Fibroblast of lung (primary cell): Measurements from ENCODE around the gene KLHDC7B. TPM values are rescaled to one million over a fixed set of nuclear protein-coding genes. Genes with fewer than 3 reads are reported as not detected.
A peak's percentile ranks its signal among the peaks of the same experiment; 100 is the strongest.
"Not testable (repeated sequence)": the region's sequence is repeated elsewhere in the genome, so short reads cannot be mapped to it uniquely, and the experiment has no call there.

ENCODE experiments used
- DNase-seq, 2 donors: peaks; one replicate each; pipeline versions ENCODE4 v3.0.0 to v3.0.0-alpha.2; 2010; ENCODE audit warnings: low read depth in 2 of 2
- H2AFZ ChIP-seq: 2 replicates; pipeline ENCODE4 v1.5.1; 2012; ENCODE audit warnings: low read length, control low read depth, inconsistent platforms
- H3K27ac ChIP-seq: 2 replicates; pipeline ENCODE4 v1.5.1; 2011; ENCODE audit warnings: low read length, control low read depth; ENCODE audit not compliant: insufficient read depth
- H3K27me3 ChIP-seq: 2 replicates; pipeline ENCODE4 v1.5.1; 2011; ENCODE audit warnings: mild to moderate bottlenecking, low read length; ENCODE audit not compliant: control insufficient read depth, insufficient read depth
- H3K36me3 ChIP-seq: 2 replicates; pipeline ENCODE4 v1.5.1; 2011; ENCODE audit warnings: low read length; ENCODE audit not compliant: control insufficient read depth, insufficient read depth
- H3K4me1 ChIP-seq: 2 replicates; pipeline ENCODE4 v1.5.1; 2011; ENCODE audit warnings: low read length; ENCODE audit not compliant: control insufficient read depth, insufficient read depth; ENCODE audit errors: extremely low read depth
- H3K4me2 ChIP-seq: 2 replicates; pipeline ENCODE4 v1.5.1; 2011; ENCODE audit warnings: low read length, control low read depth; ENCODE audit not compliant: insufficient read depth; ENCODE audit errors: extremely low read depth
- H3K4me3 ChIP-seq, 4 experiments: fragments of 200-600 bp in 1 of 4; sonication (generic) in 1 of 4; replicated peaks in 1 of 4; 2 replicates each; pipeline ENCODE4 v1.5.1; 2011 to 2016; ENCODE audit warnings: low read length in 4 of 4, low read depth in 3 of 4, mild to moderate bottlenecking in 3 of 4, control low read depth in 2 of 4, inconsistent platforms in 1 of 4, mixed read lengths in 1 of 4; ENCODE audit not compliant: insufficient read depth in 1 of 4; ENCODE audit errors: control extremely low read depth in 1 of 4
- H3K79me2 ChIP-seq: 2 replicates; pipeline ENCODE4 v1.5.1; 2012; ENCODE audit warnings: mild to moderate bottlenecking, low read length, inconsistent platforms; ENCODE audit not compliant: control insufficient read depth, insufficient read depth
- H3K9ac ChIP-seq: 2 replicates; pipeline ENCODE4 v1.5.1; 2011; ENCODE audit warnings: mild to moderate bottlenecking, low read length, control low read depth; ENCODE audit not compliant: insufficient read depth
- H3K9me3 ChIP-seq: 2 replicates; pipeline ENCODE4 v1.5.1; 2012; ENCODE audit warnings: low read depth, low read length; ENCODE audit not compliant: control insufficient read depth, insufficient read depth
- H4K20me1 ChIP-seq: 2 replicates; pipeline ENCODE4 v1.5.1; 2011; ENCODE audit warnings: low read length; ENCODE audit not compliant: control insufficient read depth, insufficient read depth; ENCODE audit errors: extremely low read depth
- EZH2 ChIP-seq: IDR thresholded peaks from 2 replicates; pipeline ENCODE4 v1.5.1; 2012; ENCODE audit warnings: low read length, control low read depth, mild to moderate bottlenecking; ENCODE audit errors: missing control alignments
- polyA plus RNA-seq, 2 donors: library from polyadenylated mRNA; depleted of rRNA in 1 of 2; stranded (reverse) in 1 of 2; unstranded in 1 of 2; fragments of >200 nt; gene quantifications; 2 replicates each; pipeline ENCODE4 v1.2.1, GENCODE V29; 2011 to 2012; ENCODE audit warnings: missing spikeins in 1 of 2
- total RNA-seq: library from RNA; depleted of rRNA; stranded (reverse); fragments of >200 nt; gene quantifications from 2 replicates; pipeline ENCODE4 v1.2.1, GENCODE V29; 2014
- TF ChIP-seq, protein P1 (sequence below), 2 donors: IDR thresholded peaks in 1 of 2; conservative IDR thresholded peaks in 1 of 2; 1 replicate in 1 of 2; 2 replicates in 1 of 2; pipeline ENCODE4 v1.5.1; 2011 to 2012; ENCODE audit warnings: low read length in 2 of 2, control low read depth in 1 of 2, inconsistent platforms in 1 of 2, low read depth in 1 of 2, mild to moderate bottlenecking in 1 of 2

The KLHDC7B gene
- total and polyA plus RNA-seq, 2 donors (not counting 1 experiment from before 2014, with no cell fraction given), result 0.17 TPM; not detected in 1

DNA sequence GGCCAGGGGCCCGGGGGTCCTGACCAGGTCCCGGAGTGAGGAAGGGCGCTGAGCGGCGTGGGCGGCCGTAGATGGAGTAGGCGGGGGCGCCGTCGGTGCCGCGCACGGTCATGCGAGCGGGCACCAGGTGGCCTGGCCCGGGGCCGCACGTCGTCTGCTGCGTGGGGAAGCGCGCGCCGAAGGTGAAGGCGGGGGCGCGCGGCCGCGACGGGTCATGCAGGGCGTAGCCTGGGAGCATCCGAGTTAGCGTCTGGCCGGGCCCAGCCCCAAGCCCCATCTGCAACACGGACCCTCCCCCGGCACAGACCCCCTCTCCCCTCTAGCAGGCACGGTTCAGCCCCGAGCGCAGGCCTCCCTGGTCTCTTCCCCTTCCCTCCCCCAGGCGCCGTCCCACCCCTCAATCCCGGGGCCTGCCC is 14.1 kb upstream of the KLHDC7B start:
- TF ChIP-seq, protein P1, sequence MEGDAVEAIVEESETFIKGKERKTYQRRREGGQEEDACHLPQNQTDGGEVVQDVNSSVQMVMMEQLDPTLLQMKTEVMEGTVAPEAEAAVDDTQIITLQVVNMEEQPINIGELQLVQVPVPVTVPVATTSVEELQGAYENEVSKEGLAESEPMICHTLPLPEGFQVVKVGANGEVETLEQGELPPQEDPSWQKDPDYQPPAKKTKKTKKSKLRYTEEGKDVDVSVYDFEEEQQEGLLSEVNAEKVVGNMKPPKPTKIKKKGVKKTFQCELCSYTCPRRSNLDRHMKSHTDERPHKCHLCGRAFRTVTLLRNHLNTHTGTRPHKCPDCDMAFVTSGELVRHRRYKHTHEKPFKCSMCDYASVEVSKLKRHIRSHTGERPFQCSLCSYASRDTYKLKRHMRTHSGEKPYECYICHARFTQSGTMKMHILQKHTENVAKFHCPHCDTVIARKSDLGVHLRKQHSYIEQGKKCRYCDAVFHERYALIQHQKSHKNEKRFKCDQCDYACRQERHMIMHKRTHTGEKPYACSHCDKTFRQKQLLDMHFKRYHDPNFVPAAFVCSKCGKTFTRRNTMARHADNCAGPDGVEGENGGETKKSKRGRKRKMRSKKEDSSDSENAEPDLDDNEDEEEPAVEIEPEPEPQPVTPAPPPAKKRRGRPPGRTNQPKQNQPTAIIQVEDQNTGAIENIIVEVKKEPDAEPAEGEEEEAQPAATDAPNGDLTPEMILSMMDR (conservative IDR thresholded peaks at IDR 0.05 in 1 of 2, IDR thresholded peaks at IDR 0.05 in 1 of 2; ENCODE audit: low read depth in 1 of 2, low read length in 2 of 2), result no peak
- peak; percentile 57 for TF ChIP-seq EZH2
- Histone ChIP-seq H3K9ac (peak overlapping the region; percentile 65), H3K4me3 (peak overlapping the region in 3 of 4 experiments; percentile 28 to 61 (median 60)), H2AFZ (no peak overlapping the region), H3K36me3 (no peaks in the 10 kb centered on the region), H3K4me2 (peak overlapping the region; percentile 71), H3K79me2 (no peaks in the 10 kb centered on the region), H3K27me3 (peaks cover 11% of the 10 kb centered on the region), H3K4me1 (peaks cover 14% of the 10 kb centered on the region), H4K20me1 (no peaks in the 10 kb centered on the region), H3K9me3 (no peaks in the 10 kb centered on the region), H3K27ac (no peak overlapping the region)
- no peak for DNase-seq

DNA sequence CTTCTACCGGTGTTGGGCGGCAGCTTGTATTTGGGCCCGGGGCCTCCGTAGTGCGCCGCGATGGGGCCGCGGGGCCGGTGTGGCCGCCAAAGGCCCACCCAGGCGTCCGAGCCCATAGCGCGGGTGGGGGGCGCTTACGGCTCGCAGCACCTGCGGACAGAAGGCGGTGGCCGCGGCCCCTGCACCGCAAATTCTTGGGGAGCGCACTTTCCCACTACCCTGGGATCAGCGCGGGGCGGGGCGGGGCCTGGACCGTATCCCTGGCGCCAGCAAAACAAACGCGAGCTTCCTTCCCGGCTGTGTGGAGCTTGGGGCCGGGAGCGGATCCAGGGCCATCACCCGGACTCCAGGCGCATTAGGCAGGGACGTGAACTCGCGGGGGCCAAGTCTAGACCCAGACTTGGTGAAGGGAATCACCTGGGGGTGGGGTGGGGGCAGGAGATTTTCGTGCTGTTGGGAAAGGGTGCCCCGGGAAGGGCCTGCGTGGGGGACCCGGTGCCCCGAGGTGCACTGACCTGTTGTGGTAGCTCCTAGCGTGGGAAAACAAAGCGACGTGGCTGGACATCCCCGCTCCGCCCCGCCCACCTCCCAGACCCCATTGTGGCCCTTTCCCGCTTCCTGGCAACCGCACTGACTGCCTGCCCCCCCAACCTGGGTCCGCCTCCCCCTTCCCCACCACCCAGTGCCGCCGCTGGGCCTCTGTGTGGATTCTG is 13.6 kb upstream of the KLHDC7B start:
- no peaks in the 10 kb centered on the region for H3K9me3 ChIP-seq
- H3K36me3 ChIP-seq, result no peaks in the 10 kb centered on the region
- H3K4me2 ChIP-seq, result peak overlapping the region; percentile 71
- peak; percentile 54 to 58 for DNase-seq
- H3K79me2 ChIP-seq, result no peaks in the 10 kb centered on the region
- H3K27ac ChIP-seq, result no peak overlapping the region
- H4K20me1 ChIP-seq, result no peaks in the 10 kb centered on the region
- no peak for TF ChIP-seq EZH2
- TF ChIP-seq, protein P1 (conservative IDR thresholded peaks at IDR 0.05 in 1 of 2, IDR thresholded peaks at IDR 0.05 in 1 of 2; ENCODE audit: low read depth in 1 of 2, low read length in 2 of 2), result no peak
- peak overlapping the region in 3 of 4 experiments; percentile 28 to 60 (median 28) for H3K4me3 ChIP-seq
- no peak overlapping the region for H2AFZ ChIP-seq
- H3K9ac ChIP-seq, result peak overlapping the region; percentile 65
- H3K27me3 ChIP-seq, result peaks cover 11% of the 10 kb centered on the region
- H3K4me1 ChIP-seq, result peaks cover 10% of the 10 kb centered on the region

DNA sequence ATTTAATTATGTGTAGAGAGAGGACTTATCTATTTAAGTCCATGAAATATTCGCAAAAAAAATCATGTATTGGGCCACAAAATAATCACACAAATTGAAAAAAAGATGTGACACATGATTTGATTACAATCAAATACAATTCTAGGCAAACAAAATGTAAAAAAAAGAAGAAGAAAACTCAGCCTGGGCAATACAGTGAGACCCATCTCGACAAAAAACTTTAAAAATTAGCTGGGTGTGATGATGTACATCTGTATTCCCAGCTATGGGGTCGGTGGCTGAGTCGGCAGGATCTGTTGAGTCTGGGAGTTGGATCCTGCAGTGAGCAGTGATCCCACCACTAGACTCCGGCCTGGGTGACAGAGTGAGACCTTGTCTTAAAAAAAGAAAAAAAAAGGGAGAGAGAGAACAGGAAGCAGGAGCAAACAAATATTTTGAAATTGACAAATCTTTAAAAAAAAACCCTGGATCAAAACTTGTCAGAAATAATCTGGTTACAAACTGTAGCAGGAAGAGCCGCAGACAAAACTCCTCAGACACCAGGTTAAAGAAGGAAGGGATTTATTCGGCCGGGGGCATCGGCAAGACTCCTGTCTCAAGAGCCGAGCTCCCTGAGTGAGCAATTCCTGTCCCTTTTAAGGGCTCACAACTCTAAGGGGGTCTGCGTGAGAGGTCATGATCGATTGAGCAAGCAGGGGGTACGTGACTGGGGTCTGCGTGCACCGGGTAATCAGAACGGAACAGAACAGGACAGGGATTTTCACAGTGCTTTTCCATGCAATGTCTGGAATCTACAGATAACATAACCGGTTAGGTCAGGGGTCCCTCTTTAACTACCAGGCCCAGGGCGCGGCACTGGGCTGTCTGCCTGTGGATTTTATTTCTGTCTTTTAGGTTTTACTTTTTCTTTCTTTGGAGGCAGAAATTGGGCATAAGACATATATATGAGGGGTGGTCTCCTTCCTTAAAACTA is 12.6 kb upstream of the KLHDC7B start:
- Histone ChIP-seq H3K4me2 (no peak overlapping the region), H2AFZ (no peak overlapping the region), H3K9ac (no peak overlapping the region), H3K79me2 (no peaks in the 10 kb centered on the region), H4K20me1 (no peaks in the 10 kb centered on the region), H3K4me3 (no peak overlapping the region), H3K4me1 (peaks cover 10% of the 10 kb centered on the region), H3K36me3 (no peaks in the 10 kb centered on the region), H3K9me3 (no peaks in the 10 kb centered on the region), H3K27ac (no peak overlapping the region), H3K27me3 (peaks cover 11% of the 10 kb centered on the region)
- TF ChIP-seq, protein P1 (conservative IDR thresholded peaks at IDR 0.05 in 1 of 2, IDR thresholded peaks at IDR 0.05 in 1 of 2; ENCODE audit: low read depth in 1 of 2, low read length in 2 of 2), result no peak
- no peak for TF ChIP-seq EZH2
- no peak for DNase-seq

DNA sequence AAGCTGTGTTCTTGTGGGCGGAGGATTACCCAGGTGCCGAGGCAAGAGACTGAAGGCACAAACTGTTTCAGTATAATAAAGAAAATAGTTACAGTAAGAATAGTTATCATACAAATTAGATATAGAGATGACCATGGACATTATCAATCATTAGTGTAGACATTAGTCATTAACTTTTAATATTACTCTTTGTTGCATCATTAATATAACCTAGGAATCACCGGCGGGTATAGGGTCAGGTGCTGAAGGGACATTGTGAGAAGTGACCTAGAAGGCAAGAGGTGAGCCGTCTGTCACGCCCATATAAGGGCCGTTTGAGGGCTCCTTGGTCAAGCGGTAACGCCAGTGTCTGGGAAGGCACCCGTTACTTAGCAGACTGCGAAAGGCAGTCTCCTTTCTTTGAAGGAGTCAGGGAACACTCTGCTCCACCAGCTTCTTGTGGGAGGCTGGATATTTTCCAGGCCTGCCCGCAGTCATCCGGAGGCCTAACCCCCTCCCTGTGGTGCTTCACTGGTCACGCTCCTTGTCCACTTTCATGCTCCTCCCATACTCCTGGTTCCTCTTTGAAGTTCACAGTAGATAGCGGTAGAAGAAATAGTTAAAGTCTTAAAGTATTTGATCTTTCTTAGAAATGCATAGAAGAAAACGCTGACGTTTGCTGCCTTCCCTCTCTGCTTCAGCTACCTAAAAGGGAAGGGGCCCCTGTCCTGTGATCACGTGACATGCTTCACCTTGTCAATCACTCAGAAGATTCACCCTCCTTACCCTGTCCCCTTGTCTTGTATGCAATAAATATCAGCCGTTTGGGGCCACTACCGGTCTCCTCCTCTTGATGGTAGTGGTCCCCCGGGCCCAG is 11.6 kb upstream of the KLHDC7B start:
- H3K27ac ChIP-seq, H3K79me2 ChIP-seq, H3K9ac ChIP-seq, H3K36me3 ChIP-seq, H2AFZ ChIP-seq, H3K4me2 ChIP-seq, H3K4me3 ChIP-seq, H3K9me3 ChIP-seq, H4K20me1 ChIP-seq: not testable (repeated sequence)
- Histone ChIP-seq H3K27me3 (peaks cover 11% of the 10 kb centered on the region), H3K4me1 (peaks cover 11% of the 10 kb centered on the region)
- peak; percentile 59 to 67 for DNase-seq
